ENCODE data around the gene PEX5L.

DNA sequence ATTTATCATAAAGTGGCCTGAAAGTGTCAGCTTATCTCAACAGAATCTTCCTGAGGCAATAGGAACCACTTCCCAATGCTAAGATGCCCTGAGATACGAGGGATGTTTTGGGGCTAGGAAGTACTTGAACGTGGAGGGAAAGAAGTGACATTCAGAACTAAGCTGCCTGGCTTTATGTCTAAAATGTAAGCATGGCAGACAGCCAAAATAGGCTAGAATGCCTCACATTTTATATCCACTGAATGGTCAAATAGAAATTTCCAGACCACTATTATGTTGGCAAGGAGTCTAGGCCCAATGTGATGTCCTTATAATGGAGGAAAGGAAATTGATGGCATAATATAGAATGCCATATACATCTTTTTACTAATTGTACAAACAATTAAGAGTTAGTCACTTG lies 154.9 kb downstream of the PEX5L start:
- TF ChIP-seq, protein P1, sequence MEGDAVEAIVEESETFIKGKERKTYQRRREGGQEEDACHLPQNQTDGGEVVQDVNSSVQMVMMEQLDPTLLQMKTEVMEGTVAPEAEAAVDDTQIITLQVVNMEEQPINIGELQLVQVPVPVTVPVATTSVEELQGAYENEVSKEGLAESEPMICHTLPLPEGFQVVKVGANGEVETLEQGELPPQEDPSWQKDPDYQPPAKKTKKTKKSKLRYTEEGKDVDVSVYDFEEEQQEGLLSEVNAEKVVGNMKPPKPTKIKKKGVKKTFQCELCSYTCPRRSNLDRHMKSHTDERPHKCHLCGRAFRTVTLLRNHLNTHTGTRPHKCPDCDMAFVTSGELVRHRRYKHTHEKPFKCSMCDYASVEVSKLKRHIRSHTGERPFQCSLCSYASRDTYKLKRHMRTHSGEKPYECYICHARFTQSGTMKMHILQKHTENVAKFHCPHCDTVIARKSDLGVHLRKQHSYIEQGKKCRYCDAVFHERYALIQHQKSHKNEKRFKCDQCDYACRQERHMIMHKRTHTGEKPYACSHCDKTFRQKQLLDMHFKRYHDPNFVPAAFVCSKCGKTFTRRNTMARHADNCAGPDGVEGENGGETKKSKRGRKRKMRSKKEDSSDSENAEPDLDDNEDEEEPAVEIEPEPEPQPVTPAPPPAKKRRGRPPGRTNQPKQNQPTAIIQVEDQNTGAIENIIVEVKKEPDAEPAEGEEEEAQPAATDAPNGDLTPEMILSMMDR (IDR thresholded peaks at IDR 0.05), result no peak
- no peak for TF ChIP-seq POLR2A (IDR thresholded peaks at IDR 0.05)
